GM12874 (cell line): Measurements from ENCODE around the gene GRIP2.

Experiments used
- TF ChIP-seq, protein P1 (sequence below): IDR thresholded peaks from 2 replicates; pipeline ENCODE4 v1.5.1; 2011; ENCODE audit warnings: low read depth, mild to moderate bottlenecking, control low read depth, low read length, moderate library complexity; ENCODE audit not compliant: insufficient read depth

Gene GRIP2

DNA sequence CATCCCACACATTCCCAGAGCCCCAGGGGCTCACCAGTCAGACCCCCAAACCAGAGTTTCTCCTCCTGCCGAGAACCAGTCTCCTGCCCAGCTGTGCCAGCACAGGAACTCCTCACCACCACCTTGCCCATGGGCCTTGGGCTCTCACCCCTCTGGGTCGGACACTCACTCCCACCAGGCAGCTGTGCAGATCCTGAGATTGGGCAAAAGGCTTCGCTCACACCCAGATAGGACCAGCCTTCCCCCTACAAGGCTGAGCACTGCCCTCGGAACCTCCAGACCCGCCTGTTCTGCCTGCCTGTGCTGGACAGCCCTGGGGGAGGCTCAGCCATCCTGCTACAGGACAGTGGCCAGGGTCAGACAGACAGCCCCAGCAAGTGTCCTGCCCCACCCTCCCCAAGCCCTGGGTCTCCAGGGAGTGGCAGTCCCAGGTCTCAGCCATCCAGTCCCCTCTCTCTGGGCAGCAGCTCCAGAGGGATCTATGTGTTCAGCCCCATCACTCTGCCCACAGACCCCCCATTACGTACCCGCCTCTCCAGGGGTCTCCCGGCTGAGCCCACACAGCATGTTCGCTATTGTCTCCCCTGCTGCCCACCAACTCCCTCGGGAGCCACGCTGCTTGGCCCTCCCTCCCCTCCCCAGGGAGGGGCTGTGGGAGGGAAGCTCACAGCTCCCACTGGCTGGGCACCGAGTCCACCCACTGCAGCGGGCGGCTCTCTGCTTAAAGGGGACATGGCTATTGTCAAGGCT lies at the start of gene GRIP2:
Gene GRIP2 (minus strand): TSS at position 601 of the 750 bp plus-strand sequence. CDS start 34 bp downstream, at position 567.
- TF ChIP-seq, protein P1, sequence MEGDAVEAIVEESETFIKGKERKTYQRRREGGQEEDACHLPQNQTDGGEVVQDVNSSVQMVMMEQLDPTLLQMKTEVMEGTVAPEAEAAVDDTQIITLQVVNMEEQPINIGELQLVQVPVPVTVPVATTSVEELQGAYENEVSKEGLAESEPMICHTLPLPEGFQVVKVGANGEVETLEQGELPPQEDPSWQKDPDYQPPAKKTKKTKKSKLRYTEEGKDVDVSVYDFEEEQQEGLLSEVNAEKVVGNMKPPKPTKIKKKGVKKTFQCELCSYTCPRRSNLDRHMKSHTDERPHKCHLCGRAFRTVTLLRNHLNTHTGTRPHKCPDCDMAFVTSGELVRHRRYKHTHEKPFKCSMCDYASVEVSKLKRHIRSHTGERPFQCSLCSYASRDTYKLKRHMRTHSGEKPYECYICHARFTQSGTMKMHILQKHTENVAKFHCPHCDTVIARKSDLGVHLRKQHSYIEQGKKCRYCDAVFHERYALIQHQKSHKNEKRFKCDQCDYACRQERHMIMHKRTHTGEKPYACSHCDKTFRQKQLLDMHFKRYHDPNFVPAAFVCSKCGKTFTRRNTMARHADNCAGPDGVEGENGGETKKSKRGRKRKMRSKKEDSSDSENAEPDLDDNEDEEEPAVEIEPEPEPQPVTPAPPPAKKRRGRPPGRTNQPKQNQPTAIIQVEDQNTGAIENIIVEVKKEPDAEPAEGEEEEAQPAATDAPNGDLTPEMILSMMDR, result no peak

DNA sequence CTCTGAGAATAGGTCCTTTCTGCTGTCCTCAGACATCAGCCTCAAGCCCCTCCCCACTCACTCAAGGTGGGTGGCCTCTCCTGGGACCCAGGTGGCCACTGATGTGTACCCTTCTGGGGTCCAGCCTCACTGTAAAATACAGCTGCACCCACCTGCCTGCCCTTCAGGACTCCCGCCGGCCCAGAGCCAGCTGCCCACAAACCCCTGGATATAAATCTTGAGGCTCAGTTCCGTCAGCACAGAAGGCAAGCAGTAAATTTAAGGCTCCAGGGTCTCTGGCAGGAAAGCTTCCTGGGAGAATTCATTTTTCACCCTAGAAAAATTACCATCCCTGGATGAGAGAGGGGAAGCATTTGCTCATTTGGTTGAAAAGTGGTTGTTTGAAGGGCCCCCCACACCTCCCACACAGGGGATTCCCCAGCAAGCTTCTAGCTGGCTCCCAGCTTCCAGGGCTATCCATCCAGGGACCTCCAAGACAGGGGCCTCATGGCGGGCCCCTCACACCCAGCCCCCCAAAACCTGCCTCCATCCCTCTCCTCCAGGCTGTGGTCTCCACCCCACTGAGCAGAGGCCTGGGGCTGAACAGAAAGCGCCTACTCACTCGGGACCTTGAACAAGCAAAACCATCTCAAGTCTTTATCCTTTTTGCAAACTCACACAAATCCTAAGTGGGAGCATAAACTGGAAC lies 48.4 kb upstream of the GRIP2 start:
- TF ChIP-seq, protein P1, result no peak

DNA sequence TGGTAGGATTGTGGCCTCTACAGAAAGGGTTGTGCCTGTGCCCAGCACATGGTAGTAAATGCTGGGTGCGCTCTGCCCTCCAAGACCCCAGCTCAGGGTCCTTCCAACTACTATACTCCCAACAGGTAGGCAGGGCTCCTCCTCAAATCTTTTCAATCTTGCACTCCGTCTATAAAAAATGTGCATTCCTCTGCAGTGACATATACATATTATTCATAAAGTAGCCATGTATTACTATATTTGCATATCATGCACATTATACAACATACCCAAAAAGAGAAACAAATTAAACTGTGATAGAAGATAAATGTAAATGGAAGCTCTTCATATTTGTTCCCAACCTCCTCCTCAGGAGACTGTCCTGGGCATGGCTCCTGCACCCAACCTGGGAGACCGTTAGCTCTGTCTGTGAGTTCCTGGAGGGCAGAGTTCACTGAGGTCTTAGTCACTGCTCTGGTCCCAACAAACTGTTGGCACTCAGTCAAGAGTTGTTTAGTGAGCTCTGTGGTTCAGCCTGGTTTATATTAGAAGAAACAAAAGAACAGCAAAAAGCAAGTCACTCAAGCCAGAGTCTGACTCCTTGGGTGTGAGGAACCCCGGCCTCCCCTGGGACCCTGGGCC lies 47.7 kb upstream of the GRIP2 start:
- TF ChIP-seq, protein P1, result no peak

DNA sequence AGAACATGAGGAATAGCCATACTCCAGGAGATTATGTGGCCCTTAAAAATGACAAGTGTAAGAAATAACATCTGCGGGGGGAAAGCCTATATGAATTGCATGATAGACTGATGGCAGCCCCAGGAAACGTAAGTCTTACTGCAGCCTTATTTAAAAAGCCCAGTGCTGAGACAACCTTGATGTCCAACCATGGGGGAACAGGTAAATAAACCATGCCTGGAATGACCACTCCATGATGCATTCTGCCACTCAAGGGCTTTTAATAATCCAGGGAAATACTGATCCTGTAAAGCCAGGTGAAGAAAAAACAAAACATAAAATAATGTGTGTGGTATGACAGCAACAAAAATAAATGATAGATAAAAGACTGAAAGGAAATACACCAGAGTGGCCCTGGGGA lies 46.5 kb upstream of the GRIP2 start:
- TF ChIP-seq, protein P1, result no peak

DNA sequence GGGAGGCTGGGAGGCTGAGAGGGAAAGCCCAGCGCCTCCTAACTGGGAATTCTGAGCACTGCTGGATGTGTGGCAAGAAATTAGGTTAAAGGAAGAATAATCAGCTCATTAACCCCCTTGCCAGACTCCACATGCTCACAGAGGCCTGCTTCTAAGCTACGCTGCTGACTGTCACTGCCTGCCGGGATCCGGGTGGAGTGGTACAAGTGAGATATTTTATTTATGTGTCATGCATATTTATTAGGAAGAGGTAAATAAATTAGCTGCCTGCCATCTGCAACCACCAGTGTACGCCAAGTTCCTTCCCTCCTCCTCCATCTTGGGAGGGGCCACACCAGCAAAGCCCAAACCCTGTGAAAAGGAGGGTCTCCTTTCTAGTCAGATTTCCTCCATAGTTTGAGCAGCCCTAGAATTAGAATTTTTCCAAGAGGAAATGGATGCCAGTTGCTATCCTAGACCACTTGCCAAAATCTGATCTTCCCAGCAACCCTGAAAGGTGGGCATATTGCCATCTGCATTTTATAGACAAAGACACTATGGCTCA lies 43.5 kb upstream of the GRIP2 start:
- TF ChIP-seq, protein P1, result no peak

DNA sequence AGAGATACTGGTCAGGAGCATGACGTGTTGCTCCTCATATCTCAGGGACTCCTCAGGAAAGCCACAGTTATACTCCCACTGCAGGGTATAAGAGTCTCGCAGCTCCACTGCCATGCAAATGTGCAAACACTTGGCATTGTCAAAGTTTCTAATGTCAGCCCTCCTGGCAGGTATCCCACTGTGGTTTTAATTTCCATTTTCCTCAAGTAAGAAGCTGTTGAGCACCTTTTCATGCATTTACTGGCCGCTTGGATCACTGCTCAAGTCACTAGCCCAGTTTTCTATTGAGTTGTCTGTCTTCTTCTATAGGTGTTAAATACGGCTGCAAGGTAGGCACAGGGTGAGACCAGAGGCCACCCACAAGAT lies 41.9 kb upstream of the GRIP2 start:
- TF ChIP-seq, protein P1, result no peak
